K562 (cell line): Measurements from ENCODE around the gene C1orf122. TPM values are rescaled to one million over a fixed set of nuclear protein-coding genes. Genes with fewer than 3 reads are reported as not detected.

Experiments
- ATAC-seq: fragments of 200-7000 bp; cut with Tn5 transposase; 3 replicates; pipeline ENCODE4 v1.9.1; 2020; ENCODE audit warnings: moderate library complexity
- BruUV-seq: library from RNA; stranded (reverse); fragments of 400-500 nt; replicated peaks from 2 replicates; lab custom pipeline; 2021; lab: Mats Ljungman, UMichigan
- CTCF ChIA-PET: fragments of 300-600 bp; formaldehyde crosslinking; extraction: SDS; loops from one replicate; lab custom pipeline; 2021; ENCODE audit warnings: low intra/inter-chr PET ratio; lab: Yijun Ruan, JAX
- POLR2A ChIA-PET: fragments of 300-600, 350-650 bp; sonication (Branson Sonifier 250); formaldehyde crosslinking; extraction: SDS; loops from one replicate; lab custom pipeline; 2021; ENCODE audit warnings: antibody characterized with exemption, inconsistent platforms; lab: Yijun Ruan, JAX
- DNase-seq, 4 experiments: peaks; one replicate each; pipeline versions ENCODE4 v3.0.0 to v3.0.0-alpha.2; 2011 to 2018; ENCODE audit warnings: low spot score in 3 of 4, mixed read lengths in 3 of 4; ENCODE audit errors: extremely low read depth in 1 of 4
- FAIRE-seq: peaks from 2 replicates; lab custom pipeline; 2011; peaks lifted over from hg19 to GRCh38; lab: Jason Lieb, UNC
- H2AFZ ChIP-seq: 2 replicates; pipeline ENCODE4 v1.6.0; 2011; ENCODE audit warnings: low read depth, low read length, control low read depth, inconsistent platforms
- H3K27ac ChIP-seq: fragments of 200-600 bp; 3 replicates; pipeline ENCODE4 v1.8.0; 2011; ENCODE audit warnings: low read depth, mild to moderate bottlenecking, control low read depth, inconsistent platforms, low read length, moderate library complexity, mixed read lengths; ENCODE audit errors: extremely low read depth
- H3K27me3 ChIP-seq, 2 experiments: fragments of 300-600 bp in 1 of 2; 2 replicates in 1 of 2; 3 replicates in 1 of 2; pipeline versions ENCODE4 v1.6.0 to v1.8.0; 2011; ENCODE audit warnings: inconsistent platforms in 2 of 2, low read length in 2 of 2, mild to moderate bottlenecking in 1 of 2, mixed read lengths in 1 of 2, moderate library complexity in 1 of 2; ENCODE audit not compliant: control insufficient read depth in 2 of 2, insufficient read depth in 2 of 2
- H3K36me3 ChIP-seq: fragments of 300-600 bp; 3 replicates; pipeline ENCODE4 v1.8.0; 2011; ENCODE audit warnings: mild to moderate bottlenecking, low read length, inconsistent platforms; ENCODE audit not compliant: control insufficient read depth, insufficient read depth
- H3K4me1 ChIP-seq, 2 experiments: fragments of 200-600 bp in 1 of 2; replicated peaks in 1 of 2; 2 replicates in 1 of 2; 3 replicates in 1 of 2; pipeline versions ENCODE4 v1.5.1 to v1.8.0; 2011; ENCODE audit warnings: inconsistent platforms in 2 of 2, low read length in 2 of 2, mild to moderate bottlenecking in 1 of 2, mixed read lengths in 1 of 2, moderate library complexity in 1 of 2; ENCODE audit not compliant: control insufficient read depth in 2 of 2, insufficient read depth in 2 of 2
- H3K4me2 ChIP-seq: 2 replicates; pipeline ENCODE4 v1.6.1; 2011; ENCODE audit warnings: low read length, control low read depth, inconsistent platforms, mixed read lengths; ENCODE audit not compliant: insufficient read depth
- H3K4me3 ChIP-seq: fragments of 200-600 bp; sonication (generic), shearing (Covaris generic); 2 replicates; pipeline ENCODE4 v1.5.1; 2016; ENCODE audit warnings: control low read depth, inconsistent platforms
- H3K79me2 ChIP-seq: fragments of 200-600 bp; 3 replicates; pipeline ENCODE4 v1.8.0; 2011; ENCODE audit warnings: low read length, inconsistent platforms; ENCODE audit not compliant: control insufficient read depth, insufficient read depth
- H3K9ac ChIP-seq, 2 experiments: 2 replicates each; pipeline versions ENCODE4 v1.6.0 to v1.6.1; 2011; ENCODE audit warnings: low read depth in 2 of 2, low read length in 2 of 2, control low read depth in 1 of 2, inconsistent platforms in 1 of 2, mild to moderate bottlenecking in 1 of 2, mixed read lengths in 1 of 2; ENCODE audit not compliant: insufficient read depth in 1 of 2
- H3K9me1 ChIP-seq: one replicate; pipeline ENCODE4 v1.6.0; 2011; ENCODE audit warnings: inconsistent platforms, mild to moderate bottlenecking, low read length, moderate library complexity; ENCODE audit not compliant: control insufficient read depth, insufficient read depth
- H3K9me3 ChIP-seq: replicated peaks from 2 replicates; pipeline ENCODE4 v1.5.1; 2011; ENCODE audit warnings: low read depth, low read length, inconsistent platforms; ENCODE audit not compliant: control insufficient read depth, insufficient read depth
- H4K20me1 ChIP-seq: replicated peaks from 2 replicates; pipeline ENCODE4 v1.6.1; 2011; ENCODE audit warnings: low read length, inconsistent platforms, mixed read lengths; ENCODE audit not compliant: control insufficient read depth, insufficient read depth
- ZNF224 ChIP-seq: sonication (generic); formaldehyde crosslinking; IDR thresholded peaks from 2 replicates; pipeline ENCODE4 v1.8.0; 2022; ENCODE audit warnings: mild to moderate bottlenecking, missing genetic modification reagents
- WGBS: fragments of 100-300 bp; shearing (Covaris generic); methylation state at CpG from one replicate; pipeline ENCODE4 v1.1.6; 2016; ENCODE audit warnings: low coverage, mixed read lengths; ENCODE audit not compliant: insufficient coverage; ENCODE audit errors: missing lambda C conversion rate; 5-methylcytosine and 5-hydroxymethylcytosine counted together
- in situ Hi-C: fragments of 300-500 bp; cut with MboI; formaldehyde crosslinking; loops from 4 replicates; pipeline ENCODE4 v1.15.0; 2018; ENCODE audit warnings: inconsistent platforms, mixed read lengths
- intact Hi-C: fragments of 100-400 bp; cut with micrococcal nuclease; formaldehyde crosslinking; loops from 2 replicates; pipeline ENCODE4 v1.14.2; 2022
- polyA plus RNA-seq, 8 experiments: library from polyadenylated mRNA; depleted of rRNA in 4 of 8; stranded (reverse) in 5 of 8; unstranded in 3 of 8; fragments of >200 nt; fragmentation: Nextera tagmentation in 2 of 8; fragmentation: Illumina TruSeq in 1 of 8; extraction: Ambion mirVana in 2 of 8; extraction: Trizol in 1 of 8; gene quantifications; 2 replicates each; pipeline versions ENCODE4 v1.2.1 to v1.2.3, GENCODE V29; 2011 to 2014; ENCODE audit warnings: inconsistent platforms in 1 of 8, missing spikeins in 1 of 8
- total RNA-seq, 7 experiments: library from RNA; depleted of rRNA in 6 of 7; stranded (reverse); fragments of >200 nt in 6 of 7; fragmentation: Illumina TruSeq in 2 of 7; extraction: Trizol in 2 of 7; gene quantifications; 2 replicates each; pipeline versions ENCODE4 v1.2.1 to v1.2.3, GENCODE V29; 2011 to 2021; ENCODE audit warnings: low replicate concordance in 1 of 7
- TF ChIP-seq, protein P1 (sequence below): fragments of 450-650 bp; IDR thresholded peaks from 2 replicates; pipeline ENCODE4 v1.6.1; 2018; ENCODE audit not compliant: partially characterized antibody
- TF ChIP-seq, protein P2 (sequence below): IDR thresholded peaks from 3 replicates; pipeline ENCODE4 v1.6.1; 2011; ENCODE audit warnings: borderline replicate concordance, mild to moderate bottlenecking; ENCODE audit not compliant: insufficient read length, insufficient read depth

The C1orf122 gene
- total and polyA plus RNA-seq, 9 of the 15 experiments (the other 6 are each of a cell fraction or from before 2014, with no cell fraction given) = 3.6 to 70.9 (median 17.3) TPM

DNA sequence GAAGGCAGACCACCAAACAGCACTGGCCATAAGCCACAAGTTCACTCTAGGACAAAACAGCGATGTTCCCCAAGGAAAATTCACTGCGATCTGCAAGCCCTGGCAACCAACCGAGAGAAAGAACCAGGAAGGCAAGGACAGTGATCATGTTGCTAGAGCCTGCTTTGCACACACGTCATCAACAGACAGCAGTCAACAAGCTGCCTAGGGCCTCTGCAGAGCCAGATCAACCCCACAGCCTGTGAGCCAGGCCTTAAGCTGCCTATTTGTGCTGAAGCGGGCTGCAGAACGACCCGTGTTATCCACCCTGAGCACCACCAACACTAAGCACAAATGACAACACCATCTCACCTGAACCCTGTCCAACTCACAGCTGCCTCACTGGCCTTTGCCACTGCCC lies 6.7 kb downstream of the C1orf122 start:
- no peaks in the 10 kb centered on the region for H3K27me3 ChIP-seq
- POLR2A ChIA-PET = interaction anchor here (0.6 to 2.1 kb wide), 2 partner anchors 43 to 45 kb away, joined by 4 to 7 read pairs; partner anchors contain the start of gene MTF1
- TF ChIP-seq, protein P1, sequence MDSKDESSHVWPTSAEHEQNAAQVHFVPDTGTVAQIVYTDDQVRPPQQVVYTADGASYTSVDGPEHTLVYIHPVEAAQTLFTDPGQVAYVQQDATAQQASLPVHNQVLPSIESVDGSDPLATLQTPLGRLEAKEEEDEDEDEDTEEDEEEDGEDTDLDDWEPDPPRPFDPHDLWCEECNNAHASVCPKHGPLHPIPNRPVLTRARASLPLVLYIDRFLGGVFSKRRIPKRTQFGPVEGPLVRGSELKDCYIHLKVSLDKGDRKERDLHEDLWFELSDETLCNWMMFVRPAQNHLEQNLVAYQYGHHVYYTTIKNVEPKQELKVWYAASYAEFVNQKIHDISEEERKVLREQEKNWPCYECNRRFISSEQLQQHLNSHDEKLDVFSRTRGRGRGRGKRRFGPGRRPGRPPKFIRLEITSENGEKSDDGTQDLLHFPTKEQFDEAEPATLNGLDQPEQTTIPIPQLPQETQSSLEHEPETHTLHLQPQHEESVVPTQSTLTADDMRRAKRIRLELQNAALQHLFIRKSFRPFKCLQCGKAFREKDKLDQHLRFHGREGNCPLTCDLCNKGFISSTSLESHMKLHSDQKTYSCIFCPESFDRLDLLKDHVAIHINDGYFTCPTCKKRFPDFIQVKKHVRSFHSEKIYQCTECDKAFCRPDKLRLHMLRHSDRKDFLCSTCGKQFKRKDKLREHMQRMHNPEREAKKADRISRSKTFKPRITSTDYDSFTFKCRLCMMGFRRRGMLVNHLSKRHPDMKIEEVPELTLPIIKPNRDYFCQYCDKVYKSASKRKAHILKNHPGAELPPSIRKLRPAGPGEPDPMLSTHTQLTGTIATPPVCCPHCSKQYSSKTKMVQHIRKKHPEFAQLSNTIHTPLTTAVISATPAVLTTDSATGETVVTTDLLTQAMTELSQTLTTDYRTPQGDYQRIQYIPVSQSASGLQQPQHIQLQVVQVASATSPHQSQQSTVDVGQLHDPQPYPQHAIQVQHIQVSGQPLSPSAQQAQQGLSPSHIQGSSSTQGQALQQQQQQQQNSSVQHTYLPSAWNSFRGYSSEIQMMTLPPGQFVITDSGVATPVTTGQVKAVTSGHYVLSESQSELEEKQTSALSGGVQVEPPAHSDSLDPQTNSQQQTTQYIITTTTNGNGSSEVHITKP = no peak
- TF ChIP-seq, protein P2, sequence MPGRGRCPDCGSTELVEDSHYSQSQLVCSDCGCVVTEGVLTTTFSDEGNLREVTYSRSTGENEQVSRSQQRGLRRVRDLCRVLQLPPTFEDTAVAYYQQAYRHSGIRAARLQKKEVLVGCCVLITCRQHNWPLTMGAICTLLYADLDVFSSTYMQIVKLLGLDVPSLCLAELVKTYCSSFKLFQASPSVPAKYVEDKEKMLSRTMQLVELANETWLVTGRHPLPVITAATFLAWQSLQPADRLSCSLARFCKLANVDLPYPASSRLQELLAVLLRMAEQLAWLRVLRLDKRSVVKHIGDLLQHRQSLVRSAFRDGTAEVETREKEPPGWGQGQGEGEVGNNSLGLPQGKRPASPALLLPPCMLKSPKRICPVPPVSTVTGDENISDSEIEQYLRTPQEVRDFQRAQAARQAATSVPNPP = no peak
- no peak for TF ChIP-seq ZNF224 (CRISPR knock-in tag)
- no peaks in the 10 kb centered on the region for H3K9me3 ChIP-seq
- H3K4me3 ChIP-seq = no peak overlapping the region
- peaks cover 61% of the 10 kb centered on the region for H3K36me3 ChIP-seq
- no peak for DNase-seq
- H3K4me2 ChIP-seq = no peak overlapping the region
- peaks cover 10% of the 10 kb centered on the region; the same call in 1 of the 3 replicates for H3K79me2 ChIP-seq
- no peaks in the 10 kb centered on the region for H3K9me1 ChIP-seq
- no peak for ATAC-seq
- intact Hi-C loops (loop anchor here (10.0 kb wide), 1 partner anchor 161 kb away; no protein-coding TSS in a partner anchor), in situ Hi-C loops (no loop called here)
- peaks cover 4% of the 10 kb centered on the region; the same call in 1 of the 2 replicates for H4K20me1 ChIP-seq
- WGBS = 86% methylated on average over 7 of the region's 7 CpGs
- H3K4me1 ChIP-seq = peaks cover 4 to 10% of the 10 kb centered on the region in 2 experiments; a peak in 3 of 5 replicates
- H3K27ac ChIP-seq = no peak overlapping the region
- no peak overlapping the region for H2AFZ ChIP-seq
- BruUV-seq = no TSS peak
- peak overlapping the region in 1 of 2 experiments; percentile 18; a peak in 2 of 4 replicates for H3K9ac ChIP-seq
- FAIRE-seq = no peak
- CTCF ChIA-PET = no interaction called here
